Lower leg skin (tissue), 3 donors: Measurements from ENCODE around the gene GOLGA6L7.

Experiments used
- POLR2A ChIP-seq, 2 donors: fragments of 450-650 bp; IDR thresholded peaks; one replicate each; pipeline ENCODE4 v1.6.1; 2016 to 2017; ENCODE audit warnings: antibody characterized with exemption in 2 of 2, mild to moderate bottlenecking in 1 of 2, moderate library complexity in 1 of 2
- TF ChIP-seq, protein P1 (sequence below), 3 donors: fragments of 450-650 bp; IDR thresholded peaks; one replicate each; pipeline ENCODE4 v1.5.1; 2016; ENCODE audit warnings: antibody characterized with exemption in 3 of 3, mild to moderate bottlenecking in 3 of 3, moderate library complexity in 2 of 3

DNA sequence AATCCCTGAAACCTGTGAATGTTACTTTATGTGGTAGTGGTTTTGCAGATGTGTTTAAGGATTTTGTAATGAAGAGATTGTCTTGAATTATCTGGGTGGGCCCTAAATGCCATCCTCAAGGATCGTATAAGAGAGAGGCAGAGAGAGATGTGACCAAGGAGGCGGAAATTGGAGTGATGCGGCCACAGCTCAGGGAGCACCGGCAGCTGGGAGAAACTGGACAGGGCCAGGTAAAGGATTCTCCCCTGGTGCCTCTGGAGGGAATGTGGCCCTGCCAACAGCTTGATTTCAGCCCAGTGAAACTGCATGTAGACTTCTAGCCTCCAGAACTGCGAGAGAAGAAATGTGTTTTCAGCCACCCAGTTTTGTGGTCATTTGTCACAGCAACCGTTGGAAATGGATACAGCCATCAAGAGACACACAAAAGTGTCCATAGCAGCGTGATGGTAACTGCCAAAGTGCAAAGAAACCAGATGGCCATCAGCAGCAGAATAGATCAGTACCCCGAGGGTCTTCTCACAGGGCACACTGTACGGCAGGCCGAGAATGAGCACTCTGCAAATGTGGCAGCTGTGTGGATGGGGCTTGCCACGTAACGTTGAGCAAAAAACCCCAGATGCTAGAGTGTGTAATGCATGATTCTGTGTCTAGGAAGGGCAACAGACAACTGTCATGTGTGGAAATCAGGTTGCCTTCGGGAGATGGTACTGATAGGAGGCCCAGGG, 49.6 kb upstream of the GOLGA6L7 start:
- TF ChIP-seq, protein P1, sequence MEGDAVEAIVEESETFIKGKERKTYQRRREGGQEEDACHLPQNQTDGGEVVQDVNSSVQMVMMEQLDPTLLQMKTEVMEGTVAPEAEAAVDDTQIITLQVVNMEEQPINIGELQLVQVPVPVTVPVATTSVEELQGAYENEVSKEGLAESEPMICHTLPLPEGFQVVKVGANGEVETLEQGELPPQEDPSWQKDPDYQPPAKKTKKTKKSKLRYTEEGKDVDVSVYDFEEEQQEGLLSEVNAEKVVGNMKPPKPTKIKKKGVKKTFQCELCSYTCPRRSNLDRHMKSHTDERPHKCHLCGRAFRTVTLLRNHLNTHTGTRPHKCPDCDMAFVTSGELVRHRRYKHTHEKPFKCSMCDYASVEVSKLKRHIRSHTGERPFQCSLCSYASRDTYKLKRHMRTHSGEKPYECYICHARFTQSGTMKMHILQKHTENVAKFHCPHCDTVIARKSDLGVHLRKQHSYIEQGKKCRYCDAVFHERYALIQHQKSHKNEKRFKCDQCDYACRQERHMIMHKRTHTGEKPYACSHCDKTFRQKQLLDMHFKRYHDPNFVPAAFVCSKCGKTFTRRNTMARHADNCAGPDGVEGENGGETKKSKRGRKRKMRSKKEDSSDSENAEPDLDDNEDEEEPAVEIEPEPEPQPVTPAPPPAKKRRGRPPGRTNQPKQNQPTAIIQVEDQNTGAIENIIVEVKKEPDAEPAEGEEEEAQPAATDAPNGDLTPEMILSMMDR (IDR thresholded peaks at IDR 0.05): no peak
- TF ChIP-seq POLR2A (IDR thresholded peaks at IDR 0.05): no peak
